ENCODE data around the gene COL23A1.

The COL23A1 gene

DNA sequence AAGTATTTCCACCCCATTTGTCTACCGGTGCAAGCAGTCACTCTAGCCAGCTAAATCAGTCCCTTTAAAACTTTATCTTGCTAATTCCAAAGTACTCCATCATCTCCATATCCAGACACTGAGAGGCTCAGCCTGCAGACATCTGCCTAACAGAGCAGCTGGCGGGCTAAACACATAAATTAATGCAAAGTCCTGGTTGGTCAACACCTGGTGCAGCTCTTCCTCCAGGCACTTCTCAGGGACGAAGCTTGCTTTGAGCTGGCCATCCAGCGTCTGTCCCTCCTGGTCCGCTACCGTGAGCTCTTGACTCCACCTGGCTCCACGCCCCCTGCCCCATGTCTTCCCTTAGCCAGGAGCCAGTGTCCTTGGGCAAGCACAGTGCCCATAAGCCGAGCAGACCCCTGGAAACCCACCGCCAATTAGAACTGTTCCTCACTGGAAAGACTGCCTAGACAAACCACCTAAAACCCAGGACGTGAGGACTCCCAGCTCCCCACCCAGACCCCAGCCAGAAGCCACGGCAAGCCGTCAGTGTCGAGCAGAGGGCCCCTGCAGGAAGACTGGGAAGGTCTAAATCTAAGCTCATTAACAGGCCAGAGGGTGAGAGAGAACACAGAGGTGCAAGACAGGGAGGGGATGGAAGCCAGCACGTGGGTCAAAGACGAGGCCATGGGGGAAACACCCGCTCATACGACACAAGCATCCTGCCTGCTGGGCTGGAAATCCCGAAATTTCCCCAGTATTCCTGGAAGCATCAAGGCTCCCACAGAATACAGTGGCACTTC lies 120.0 kb downstream of the COL23A1 start:
- DNase-seq = no peak

- DNase-seq = no peak
These were observed 120.9 kb downstream of the COL23A1 start for GRCh38 chr5:178469011-178469974.

DNA sequence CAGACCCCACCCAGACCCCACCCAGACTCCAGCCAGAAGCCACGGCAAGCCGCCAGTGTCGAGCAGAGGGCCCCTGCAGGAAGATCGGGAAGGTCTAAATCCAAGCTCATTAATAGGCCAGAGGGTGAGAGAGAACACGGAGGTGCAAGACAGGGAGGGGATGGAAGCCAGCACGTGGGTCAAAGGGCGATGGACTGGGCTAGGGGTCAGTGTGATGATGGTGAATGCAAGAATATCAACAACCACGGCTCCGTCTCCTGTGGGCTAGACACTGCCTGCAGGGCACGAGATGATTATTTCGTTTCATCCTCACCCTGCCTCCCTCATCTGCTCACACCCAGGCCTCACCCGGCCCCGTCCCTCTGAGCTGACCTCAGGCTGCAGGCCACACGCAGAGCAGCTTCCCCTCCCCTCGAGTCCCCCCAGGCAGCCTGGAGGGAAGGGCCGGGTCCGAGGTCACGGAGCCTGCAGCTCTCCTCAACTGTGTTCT lies 122.0 kb downstream of the COL23A1 start:
- DNase-seq = no peak

DNA sequence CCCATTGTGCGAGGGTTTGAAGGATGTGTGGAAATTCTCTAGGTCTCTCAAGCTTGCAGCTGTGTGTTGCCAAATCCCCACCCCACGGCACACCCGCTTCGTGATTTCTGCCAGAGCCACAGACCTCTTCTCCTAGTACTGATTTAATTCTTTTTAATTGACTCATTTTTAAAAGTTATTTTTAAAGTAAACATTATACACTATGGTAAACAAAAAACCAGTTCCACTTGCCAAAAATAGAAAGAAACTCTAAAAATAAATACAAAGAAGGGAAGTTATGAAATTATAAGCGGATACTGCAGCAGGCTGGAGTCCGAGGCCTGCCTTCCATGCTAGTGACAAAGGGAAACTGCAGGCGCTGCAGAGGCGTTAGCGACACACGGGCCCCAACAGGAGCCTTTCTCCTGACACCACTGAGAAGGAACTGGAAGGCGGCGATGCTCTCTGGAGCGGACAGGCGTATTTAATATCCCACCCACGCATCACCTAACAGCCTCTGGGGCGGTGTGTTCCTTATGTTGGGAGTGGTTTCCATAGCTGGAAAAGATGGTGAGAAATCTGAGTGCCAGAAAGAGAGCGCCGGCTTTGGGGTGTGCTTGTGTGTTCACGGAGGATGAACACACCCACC lies 122.5 kb downstream of the COL23A1 start:
- no peak for DNase-seq

DNA sequence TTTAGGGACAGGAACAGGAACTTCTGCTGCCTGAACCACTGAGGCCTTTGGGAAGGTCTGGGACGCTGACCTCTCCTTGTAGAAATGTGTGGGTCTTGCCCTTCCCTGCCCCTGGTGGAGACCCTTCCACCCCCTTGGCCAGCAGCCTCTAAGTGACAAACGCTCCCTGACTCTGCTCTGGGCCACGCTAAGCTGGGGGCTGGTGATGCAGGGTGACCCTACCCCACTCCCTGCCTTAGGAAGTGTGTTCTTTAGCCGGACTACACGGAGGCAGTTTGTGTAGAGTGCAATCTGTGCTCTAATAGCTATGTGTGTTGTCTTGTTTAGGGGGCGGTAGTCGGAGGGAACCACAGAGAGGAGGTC lies 123.0 kb downstream of the COL23A1 start:
- DNase-seq = no peak

- DNase-seq = no peak
These were observed 123.9 kb downstream of the COL23A1 start for GRCh38 chr5:178466342-178466741.

DNA sequence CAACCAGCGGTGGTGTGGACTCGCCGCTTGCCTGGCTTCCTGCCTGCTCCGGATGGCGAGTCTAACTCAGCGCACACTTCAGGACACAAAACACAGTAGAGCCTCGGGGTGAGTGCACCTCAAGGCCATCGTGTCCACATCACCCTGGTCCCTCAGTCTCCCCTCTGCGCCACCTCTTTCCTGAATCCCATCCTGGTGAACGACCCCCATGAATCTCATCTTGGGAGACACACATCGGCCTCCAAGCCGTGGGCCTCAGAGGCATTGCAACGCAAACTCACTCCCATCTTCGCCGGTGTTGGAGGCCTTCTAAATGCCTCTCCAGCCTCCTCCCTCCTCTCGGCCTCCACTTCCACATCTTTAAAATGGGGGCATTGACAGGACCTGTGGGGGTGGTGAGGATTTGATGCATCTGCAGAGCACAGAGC lies 124.3 kb downstream of the COL23A1 start:
- no peak for DNase-seq

DNA sequence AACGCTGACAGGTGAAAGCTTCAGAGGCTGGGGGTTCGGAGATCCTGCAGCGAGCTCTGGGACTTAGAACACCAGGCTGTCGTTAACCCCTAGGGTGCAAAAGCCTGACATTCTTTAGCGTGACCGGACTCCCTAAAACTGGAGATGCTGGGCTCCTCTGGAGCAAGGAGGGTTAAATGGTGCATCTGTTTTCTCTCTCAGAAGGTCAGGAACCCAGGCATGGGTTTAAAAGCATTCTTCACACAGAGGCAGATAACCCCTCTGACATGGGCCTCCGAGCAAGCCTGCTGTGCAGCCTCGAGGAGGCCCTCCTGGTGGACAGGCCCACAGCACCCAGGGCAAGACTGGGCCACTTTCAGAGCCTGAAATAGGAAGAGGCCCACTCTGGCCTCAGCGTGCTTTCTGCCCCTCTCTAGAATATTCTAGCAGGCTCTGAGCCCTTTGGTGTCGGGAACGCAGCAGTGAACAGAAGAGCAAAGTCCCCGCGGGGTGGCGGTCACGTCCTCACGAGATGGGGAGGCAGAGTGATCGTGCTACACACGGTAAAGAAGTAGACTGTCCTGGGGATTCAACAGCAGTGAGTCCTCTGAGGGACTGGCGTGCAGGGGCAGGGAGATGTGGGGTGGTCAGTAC lies 124.8 kb downstream of the COL23A1 start:
- no peak for DNase-seq

GRCh38 chr5:178464431-178465048 lies 125.7 kb downstream of the COL23A1 start:
- DNase-seq = no peak

- no peak for DNase-seq
These were observed 126.7 kb downstream of the COL23A1 start for GRCh38 chr5:178463321-178464155.

GRCh38 chr5:178462816-178463215 lies 127.4 kb downstream of the COL23A1 start:
- no peak for DNase-seq

DNA sequence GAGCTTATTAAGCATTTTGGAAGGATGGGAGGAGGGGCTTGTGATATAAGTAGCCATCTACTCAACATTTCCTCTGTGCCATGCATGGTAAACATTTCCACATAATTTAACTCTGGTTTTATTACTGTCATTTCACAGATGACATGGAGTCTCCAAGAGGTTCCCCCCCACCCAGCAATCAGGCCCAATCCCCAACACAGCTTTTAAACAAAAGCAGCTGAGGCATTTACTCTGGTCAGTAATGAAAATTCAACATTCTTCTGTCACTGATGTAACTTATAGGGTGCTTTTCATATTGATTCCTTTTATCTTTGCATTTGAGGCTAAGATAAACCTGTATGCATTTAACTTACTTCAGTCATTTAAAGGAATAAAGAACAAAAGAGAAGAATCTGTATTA lies 128.1 kb downstream of the COL23A1 start:
- no peak for DNase-seq

GRCh38 chr5:178461004-178461730 lies 129.0 kb downstream of the COL23A1 start:
- no peak for DNase-seq

DNA sequence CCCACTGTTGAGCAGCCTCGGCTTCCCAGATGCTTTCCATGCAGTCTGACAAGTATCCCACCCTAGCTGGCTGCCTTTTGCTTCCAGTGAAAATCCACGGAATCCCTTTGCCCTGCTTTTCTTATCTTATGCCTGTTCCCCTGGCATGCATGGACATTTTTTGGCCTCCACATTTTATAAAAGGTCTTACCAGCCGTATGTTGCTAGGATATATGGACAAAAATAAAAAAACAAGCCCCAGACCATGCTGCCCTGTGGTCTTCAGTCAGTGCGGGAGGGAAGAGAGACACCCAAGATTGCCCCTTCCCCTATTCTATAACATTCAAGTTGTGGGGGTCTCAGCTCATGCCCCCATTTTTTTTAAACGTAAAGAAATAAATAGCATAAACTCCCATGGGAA lies 129.6 kb downstream of the COL23A1 start:
- no peak for DNase-seq

DNA sequence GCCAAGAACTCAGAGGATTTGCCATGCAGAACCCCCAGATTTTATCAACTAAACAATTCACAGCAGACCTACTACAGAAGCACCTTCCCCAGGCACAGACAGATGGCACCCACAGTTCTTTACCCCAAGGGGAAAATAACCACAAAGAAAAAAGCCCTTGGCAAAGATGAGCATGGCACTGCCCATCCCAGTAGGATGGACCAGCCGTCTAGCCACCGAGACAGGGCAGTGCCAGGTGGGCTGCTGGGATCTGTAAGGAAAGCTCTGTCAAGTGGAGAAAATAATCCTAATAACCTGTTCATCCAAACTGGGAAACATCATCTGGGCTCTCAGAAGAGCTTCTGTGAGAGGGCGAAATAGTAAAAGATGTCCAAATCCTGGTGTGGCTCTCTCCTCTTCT lies 130.0 kb downstream of the COL23A1 start:
- DNase-seq = no peak

DNA sequence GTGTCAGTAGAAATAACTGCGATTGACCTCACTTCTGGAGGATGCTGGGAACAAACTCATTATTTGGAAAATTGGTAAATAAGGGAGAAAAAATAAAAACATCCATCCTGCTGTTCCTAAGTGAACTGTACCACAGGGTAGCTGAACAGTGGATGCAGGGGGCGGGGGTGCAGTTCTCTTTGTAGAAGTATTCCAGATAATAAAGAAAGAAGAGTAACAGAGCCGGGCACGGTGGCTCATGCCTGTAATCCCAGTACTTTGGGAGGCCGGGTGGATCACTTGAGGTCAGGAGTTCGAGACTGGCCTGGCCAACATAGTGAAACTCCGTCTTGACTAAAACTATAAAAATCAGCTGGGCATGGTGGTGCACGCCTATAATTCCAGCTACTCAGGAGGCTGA lies 132.1 kb downstream of the COL23A1 start:
- no peak for DNase-seq

DNA sequence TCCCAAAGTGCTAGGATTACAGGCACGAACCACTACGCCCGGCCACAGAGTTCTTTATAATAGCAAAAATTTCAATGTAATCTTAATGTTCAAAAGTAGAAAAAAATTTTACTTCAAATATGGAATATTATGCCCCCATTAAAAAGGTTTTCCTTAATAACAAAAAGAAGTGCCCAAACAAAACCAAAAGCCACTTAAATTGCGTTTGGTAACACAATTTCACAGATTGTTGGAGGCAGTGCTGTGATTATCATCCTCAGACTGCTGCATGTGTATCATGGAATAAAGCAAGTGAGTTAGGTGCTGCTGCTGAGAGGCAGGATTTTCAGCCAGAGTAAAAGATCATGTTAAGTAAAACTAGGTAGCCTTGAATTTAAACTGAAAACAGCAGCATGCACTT lies 132.7 kb downstream of the COL23A1 start:
- no peak for DNase-seq

GRCh38 chr5:178455480-178455835 lies 134.7 kb downstream of the COL23A1 start:
- no peak for DNase-seq

DNA sequence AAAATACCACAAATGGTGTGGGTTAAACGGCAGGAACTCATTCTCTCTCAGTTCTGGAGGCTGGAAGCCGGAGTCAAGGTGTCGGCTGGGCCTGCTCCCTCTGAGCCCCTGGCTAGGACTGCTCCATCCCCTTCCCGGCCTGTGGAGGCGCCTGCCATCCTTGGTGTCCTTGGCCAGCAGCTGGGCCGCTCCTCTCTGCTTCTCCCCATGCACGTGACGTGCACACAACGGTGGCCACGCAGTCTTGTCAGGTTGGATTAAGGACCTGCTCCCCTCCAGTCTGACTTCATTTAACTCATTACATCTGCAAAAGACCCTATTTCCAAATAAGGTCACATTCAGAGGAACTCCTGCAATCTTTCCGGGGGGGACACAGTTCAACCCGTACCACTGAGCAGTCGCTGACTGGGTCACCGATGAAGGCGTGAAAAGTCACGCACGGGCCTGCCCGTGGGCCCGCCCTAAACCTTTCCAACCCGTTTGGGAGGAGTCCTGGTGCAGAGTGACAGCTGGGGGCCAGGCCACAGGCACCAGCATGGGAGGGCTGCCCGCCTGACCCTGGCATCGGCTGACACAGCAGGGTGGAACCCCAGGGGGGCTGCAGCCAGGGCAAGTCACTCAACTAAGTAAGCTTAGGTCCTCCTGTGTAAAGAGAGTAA lies 135.2 kb downstream of the COL23A1 start:
- DNase-seq = no peak

- DNase-seq = no peak
These were observed 135.9 kb downstream of the COL23A1 start for GRCh38 chr5:178454303-178454702.
